SK-MEL-5 (cell line): Measurements from ENCODE around the gene MTHFD2. TPM values are rescaled to one million over a fixed set of nuclear protein-coding genes. Genes with fewer than 3 reads are reported as not detected.
"Not testable (repeated sequence)": the region's sequence is repeated elsewhere in the genome, so short reads cannot be mapped to it uniquely, and the experiment has no call there.

Experiments
- DNase-seq: peaks from one replicate; pipeline ENCODE4 v3.0.0-alpha.2; 2016; ENCODE audit warnings: low read depth, low spot score
- in situ Hi-C: cut with HindIII; loops from 2 replicates; pipeline ENCODE4 v1.10.0; 2016; ENCODE audit warnings: low sequenced_read_pairs, high pct_unique_total_duplicates, low pct_unique_long_range_greater_than_20kb
- total RNA-seq: library from RNA; depleted of rRNA; stranded (reverse); fragments of >200 nt; shearing (Covaris generic); gene quantifications from 2 replicates; pipeline ENCODE4 v1.2.3, GENCODE V29; 2014

MTHFD2 gene
- total RNA-seq, 1 experiment from 2014 or later = 361 TPM

- no peak for DNase-seq
- in situ Hi-C loops = no loop called here
Measured at GRCh38 chr2:74221604-74222299, 23.3 kb downstream of the MTHFD2 start.

GRCh38 chr2:74222300-74222650 is 23.9 kb downstream of the MTHFD2 start:
- no peak for DNase-seq
- in situ Hi-C loops = no loop called here

GRCh38 chr2:74223941-74224770 is 25.7 kb downstream of the MTHFD2 start:
- in situ Hi-C loops = no loop called here
- no peak for DNase-seq

GRCh38 chr2:74225698-74226459 is 27.5 kb downstream of the MTHFD2 start:
- DNase-seq = no peak
- in situ Hi-C loops = loop anchor here (25.0 kb wide), 1 partner anchor 111 kb away; the partner anchor contains the start of gene SLC4A5

- in situ Hi-C loops = loop anchor here (25.0 kb wide), 1 partner anchor 111 kb away; the partner anchor contains the start of gene SLC4A5
Measured at GRCh38 chr2:74226648-74227213, 28.3 kb downstream of the MTHFD2 start.

GRCh38 chr2:74227646-74228045 is 29.2 kb downstream of the MTHFD2 start:
- no peak for DNase-seq
- in situ Hi-C loops = loop anchor here (25.0 kb wide), 1 partner anchor 110 kb away; the partner anchor contains the start of gene SLC4A5

More at GRCh38 chr2:74226648-74227213, 28.3 kb downstream of the MTHFD2 start:
- DNase-seq = no peak

GRCh38 chr2:74228772-74229171 is 30.4 kb downstream of the MTHFD2 start:
- in situ Hi-C loops = loop anchor here (25.0 kb wide), 1 partner anchor 109 kb away; the partner anchor contains the start of gene SLC4A5
- no peak for DNase-seq

- DNase-seq = not testable (repeated sequence)
- in situ Hi-C loops = loop anchor here (25.0 kb wide), 1 partner anchor 107 kb away; the partner anchor contains the start of gene SLC4A5
Measured at GRCh38 chr2:74229865-74230264, 31.4 kb downstream of the MTHFD2 start.

- DNase-seq = no peak
- in situ Hi-C loops = loop anchor here (25.0 kb wide), 1 partner anchor 105 kb away; the partner anchor contains the start of gene SLC4A5
Measured at GRCh38 chr2:74232426-74232825, 34.0 kb downstream of the MTHFD2 start.

- DNase-seq = no peak
- in situ Hi-C loops = loop anchor here (25.0 kb wide), 1 partner anchor 104 kb away; the partner anchor contains the start of gene SLC4A5
Measured at GRCh38 chr2:74233648-74234047, 35.2 kb downstream of the MTHFD2 start.

- in situ Hi-C loops = loop anchor here (25.0 kb wide), 1 partner anchor 102 kb away; the partner anchor contains the start of gene SLC4A5
- no peak for DNase-seq
Measured at GRCh38 chr2:74235041-74235440, 36.6 kb downstream of the MTHFD2 start.

GRCh38 chr2:74238879-74239278 is 40.5 kb downstream of the MTHFD2 start:
- in situ Hi-C loops = loop anchor here (25.0 kb wide), 1 partner anchor 98 kb away; the partner anchor contains the start of gene SLC4A5

GRCh38 chr2:74239346-74239745 is 40.9 kb downstream of the MTHFD2 start:
- no peak for DNase-seq
- in situ Hi-C loops = loop anchor here (25.0 kb wide), 1 partner anchor 98 kb away; the partner anchor contains the start of gene SLC4A5

More at GRCh38 chr2:74238879-74239278, 40.5 kb downstream of the MTHFD2 start:
- DNase-seq = no peak

- in situ Hi-C loops = loop anchor here (25.0 kb wide), 1 partner anchor 95 kb away; the partner anchor contains the start of gene SLC4A5
- no peak for DNase-seq
Measured at GRCh38 chr2:74242354-74243071, 44.1 kb downstream of the MTHFD2 start.

- no peak for DNase-seq
- in situ Hi-C loops = loop anchor here (25.0 kb wide), 1 partner anchor 93 kb away; the partner anchor contains the start of gene SLC4A5
Measured at GRCh38 chr2:74244286-74244685, 45.9 kb downstream of the MTHFD2 start.

- no peak for DNase-seq
- in situ Hi-C loops = loop anchor here (25.0 kb wide), 1 partner anchor 91 kb away; the partner anchor contains the start of gene SLC4A5
Measured at GRCh38 chr2:74246496-74247195, 48.2 kb downstream of the MTHFD2 start.
